GM18526 (cell line): ENCODE data around the gene SYTL3.

Experiments used
- POLR2A ChIP-seq: IDR thresholded peaks from 3 replicates; pipeline ENCODE4 v1.6.1; 2011; ENCODE audit not compliant: insufficient read length; ENCODE audit errors: extremely low read depth

The SYTL3 gene

GRCh38 chr6:158698931-158699330 lies 49.1 kb downstream of the SYTL3 start:
- TF ChIP-seq POLR2A, result no peak

DNA sequence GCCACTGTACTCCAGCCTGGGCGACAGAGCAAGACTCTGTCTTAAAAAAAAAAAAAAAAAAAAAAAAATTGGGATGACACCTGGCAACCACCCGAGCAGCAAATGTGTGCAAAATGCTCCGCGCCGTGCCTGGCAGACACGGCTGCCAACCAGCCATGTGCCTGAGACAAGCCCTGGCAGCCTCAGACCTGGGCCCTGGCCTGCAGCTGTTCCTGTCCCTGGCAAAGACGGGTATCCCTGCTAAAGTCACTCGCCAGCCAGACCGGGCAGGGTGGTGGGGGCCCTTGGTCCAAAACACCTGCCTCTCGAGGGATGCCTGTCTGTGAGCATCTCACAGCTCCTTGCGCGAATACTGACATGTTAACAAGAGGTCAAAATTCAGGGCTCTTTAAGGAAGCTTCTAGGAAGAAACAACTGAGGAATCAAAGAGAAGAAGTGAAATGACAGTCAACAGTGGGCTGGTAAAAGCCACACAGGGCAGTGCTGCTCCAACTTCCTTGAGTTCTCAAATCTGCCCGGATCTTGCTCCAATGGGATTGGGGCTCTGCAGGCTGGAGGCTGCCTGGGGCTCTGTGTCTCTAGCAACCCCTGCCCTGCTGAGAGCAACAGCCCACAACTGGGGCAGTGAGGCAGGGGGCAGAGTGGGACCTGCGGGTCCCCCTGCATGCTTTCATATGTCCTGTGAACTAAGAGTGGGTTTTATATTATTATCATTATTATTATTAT lies 53.4 kb downstream of the SYTL3 start:
- TF ChIP-seq POLR2A, result no peak

GRCh38 chr6:158703837-158704822 lies 54.3 kb downstream of the SYTL3 start:
- TF ChIP-seq POLR2A, result no peak

- TF ChIP-seq POLR2A, result no peak
Measured at GRCh38 chr6:158705386-158706126, 55.7 kb downstream of the SYTL3 start.

DNA sequence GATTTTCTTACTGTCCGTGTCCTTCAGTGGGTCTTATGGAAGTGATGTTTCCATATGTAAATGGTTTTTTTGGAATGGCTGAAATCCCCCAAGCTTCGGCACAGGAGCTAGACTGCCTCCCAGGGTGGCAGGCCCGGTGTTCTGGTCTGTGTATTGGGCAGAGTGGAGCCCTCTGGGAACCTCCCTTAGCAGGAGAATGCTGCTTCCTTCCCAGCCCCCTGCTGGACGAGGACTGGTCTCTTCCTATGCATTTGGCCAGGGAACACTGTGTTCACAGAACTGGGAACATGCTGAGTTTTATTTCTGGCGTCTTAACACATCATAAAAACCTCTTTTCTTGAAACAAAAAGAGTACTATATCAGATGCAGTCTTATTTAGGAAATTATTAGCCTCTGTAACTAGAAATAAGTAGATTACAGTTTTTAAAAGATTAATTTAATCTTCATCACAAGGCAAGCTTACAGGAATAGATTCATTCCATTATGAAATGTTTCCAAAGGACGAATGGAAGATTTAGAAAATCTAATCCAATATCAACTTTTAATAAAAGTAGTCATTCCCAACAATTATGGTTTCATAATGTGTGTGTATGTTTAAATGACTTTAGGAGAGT lies 56.6 kb downstream of the SYTL3 start:
- TF ChIP-seq POLR2A, result no peak

DNA sequence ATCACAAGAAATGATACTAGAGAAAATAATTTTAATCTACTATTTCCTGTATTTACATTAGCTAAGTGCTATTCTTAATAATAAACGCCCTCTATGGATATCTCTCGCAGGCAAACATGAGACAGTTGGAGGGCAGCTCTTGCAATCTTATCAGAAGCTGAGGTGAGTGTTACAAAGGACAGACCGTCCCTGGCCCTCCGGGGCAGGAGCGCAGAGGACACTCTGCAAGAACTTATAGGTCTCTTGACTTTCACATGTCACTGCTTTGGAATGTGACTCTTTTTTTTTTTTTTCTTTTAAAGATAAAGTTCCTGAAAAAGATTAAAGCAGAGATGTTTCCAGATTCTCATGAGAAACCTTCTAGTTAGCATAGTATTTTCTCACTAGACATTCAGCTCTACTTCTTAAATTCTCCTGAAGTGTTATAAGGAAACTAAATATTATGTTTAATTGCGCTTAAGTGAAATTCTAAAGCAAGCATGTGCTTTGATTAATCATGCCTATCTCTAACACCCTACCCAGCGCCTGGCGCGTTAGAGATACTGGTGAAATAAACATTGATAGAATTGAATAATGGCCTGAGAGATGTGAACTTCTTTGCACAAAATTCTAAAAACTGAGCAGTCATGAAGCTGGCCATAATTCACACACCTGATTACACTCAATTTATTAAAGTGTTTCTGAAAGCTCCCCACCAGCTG lies 57.4 kb downstream of the SYTL3 start:
- no peak for TF ChIP-seq POLR2A

GRCh38 chr6:158707821-158708195 lies 58.0 kb downstream of the SYTL3 start:
- TF ChIP-seq POLR2A, result no peak

- no peak for TF ChIP-seq POLR2A
Measured at GRCh38 chr6:158708239-158708638, 58.4 kb downstream of the SYTL3 start.

GRCh38 chr6:158709809-158710208 lies 60.0 kb downstream of the SYTL3 start:
- no peak for TF ChIP-seq POLR2A

- TF ChIP-seq POLR2A, result no peak
Measured at GRCh38 chr6:158711264-158711663, 61.4 kb downstream of the SYTL3 start.

DNA sequence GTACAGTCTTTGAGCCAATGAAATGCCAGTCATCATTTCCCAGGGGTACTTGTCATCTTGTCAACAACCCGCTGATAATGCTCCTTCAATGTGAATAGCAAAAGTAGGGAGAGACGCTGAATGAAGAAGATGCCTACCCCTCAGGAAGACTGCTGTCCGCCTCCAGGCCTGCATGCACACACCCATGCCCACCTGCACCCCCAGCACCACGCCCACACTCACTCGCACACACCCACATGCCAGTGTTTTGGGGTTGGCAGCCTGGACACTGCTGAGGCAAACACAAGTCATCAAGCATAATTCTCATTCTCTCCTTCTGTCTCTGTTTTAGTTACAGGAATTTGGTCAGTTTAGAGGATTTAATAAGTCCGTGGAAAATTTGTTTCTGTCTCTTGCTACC lies 63.6 kb downstream of the SYTL3 start:
- TF ChIP-seq POLR2A, result no peak

- TF ChIP-seq POLR2A, result no peak
Measured at GRCh38 chr6:158714706-158715105, 64.9 kb downstream of the SYTL3 start.

- TF ChIP-seq POLR2A, result no peak
Measured at GRCh38 chr6:158715330-158716311, 65.8 kb downstream of the SYTL3 start.
